Right renal pelvis (tissue), 4 donors: Measurements from ENCODE around the gene WNT3A. TPM values are rescaled to one million over a fixed set of nuclear protein-coding genes. Genes with fewer than 3 reads are reported as not detected.
A peak's percentile ranks its signal among the peaks of the same experiment; 100 is the strongest.

ENCODE experiments used
- DNase-seq, 4 donors: peaks; one replicate each; pipeline ENCODE4 v3.0.0-alpha.2; 2013; ENCODE audit warnings: low read depth in 4 of 4, low spot score in 3 of 4, missing footprints in 1 of 4
- polyA plus RNA-seq, 4 donors: library from polyadenylated mRNA; unstranded; fragments of 120-200 nt; gene quantifications; one replicate each; pipeline ENCODE4 v1.2.1, GENCODE V29; 2013; ENCODE audit not compliant: insufficient read length in 4 of 4

The WNT3A gene
- polyA plus RNA-seq, 4 donors = 0.19 to 0.49 (median 0.22) TPM

DNA sequence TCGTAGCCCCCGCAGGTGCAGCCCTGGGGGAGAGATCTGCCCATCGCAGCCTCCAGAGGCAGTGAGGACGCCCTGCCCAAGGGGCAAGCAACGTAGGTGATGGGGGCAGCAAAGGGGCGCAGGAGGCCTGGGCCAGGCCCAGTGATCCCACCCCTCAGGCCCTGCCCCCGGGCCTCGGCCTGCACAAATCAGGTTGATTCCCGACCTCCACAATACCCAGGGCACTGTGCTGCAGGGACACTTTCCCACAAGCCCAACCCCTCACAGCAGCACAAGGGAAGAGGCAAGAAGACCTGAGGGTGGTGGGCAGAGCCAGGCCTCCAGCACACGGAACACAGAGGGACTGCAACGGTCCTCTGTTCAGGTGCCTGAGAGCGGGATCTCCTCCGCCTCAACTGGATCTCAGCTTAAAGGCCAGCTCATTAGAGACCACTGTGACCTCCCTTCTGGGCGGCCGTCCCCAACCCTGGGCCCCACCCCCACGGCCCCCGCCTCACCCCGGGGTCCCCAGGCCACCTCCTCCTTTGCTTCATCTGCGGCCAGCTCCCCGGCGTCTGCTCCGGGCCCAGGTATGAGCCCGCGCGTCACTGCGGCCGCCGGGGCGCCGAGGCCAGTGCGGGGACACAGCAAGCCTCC, 74.9 kb downstream of the WNT3A start:
- DNase-seq = no peak

DNA sequence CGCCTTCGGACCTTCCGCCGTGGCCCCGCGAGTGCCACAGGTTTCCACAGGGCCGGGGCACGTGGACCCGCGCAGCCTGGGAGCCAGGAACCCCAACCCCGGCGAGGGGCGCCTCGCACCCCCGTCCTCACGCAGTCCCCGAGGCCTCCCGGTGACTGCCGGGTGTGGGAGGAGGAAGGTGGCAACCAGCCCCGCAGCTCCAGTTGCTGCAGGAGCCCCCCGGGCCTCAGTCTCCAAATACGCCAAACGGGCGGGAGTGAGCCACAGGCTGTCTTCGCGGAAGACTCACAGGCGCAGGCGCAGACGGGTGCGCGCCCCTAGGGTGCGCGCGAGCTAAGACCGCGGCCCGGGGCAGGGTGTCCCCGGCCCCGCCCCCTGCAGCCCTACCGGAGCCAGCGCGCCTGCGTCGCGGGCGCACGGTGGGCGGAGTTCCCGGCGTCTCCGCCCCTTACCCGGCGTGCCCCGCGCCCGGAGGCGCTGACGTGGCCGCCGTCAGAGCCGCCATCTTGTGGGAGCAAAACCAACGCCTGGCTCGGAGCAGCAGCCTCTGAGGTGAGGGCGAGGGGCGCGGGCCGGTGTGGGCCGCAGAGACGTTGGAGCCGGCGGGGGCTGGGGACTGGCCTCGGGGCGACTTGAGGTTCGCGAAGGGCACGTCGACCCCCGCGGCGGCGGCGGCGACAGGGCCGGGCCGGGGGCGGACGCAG, 75.6 kb downstream of the WNT3A start, which contains the start of gene ARF1:
ARF1 (plus strand) TSS at position 495 of the 704 bp plus-strand sequence. CDS start 14,407 bp downstream, outside the sequence.
- peak; percentile 91 to 93 (median 92) for DNase-seq

DNA sequence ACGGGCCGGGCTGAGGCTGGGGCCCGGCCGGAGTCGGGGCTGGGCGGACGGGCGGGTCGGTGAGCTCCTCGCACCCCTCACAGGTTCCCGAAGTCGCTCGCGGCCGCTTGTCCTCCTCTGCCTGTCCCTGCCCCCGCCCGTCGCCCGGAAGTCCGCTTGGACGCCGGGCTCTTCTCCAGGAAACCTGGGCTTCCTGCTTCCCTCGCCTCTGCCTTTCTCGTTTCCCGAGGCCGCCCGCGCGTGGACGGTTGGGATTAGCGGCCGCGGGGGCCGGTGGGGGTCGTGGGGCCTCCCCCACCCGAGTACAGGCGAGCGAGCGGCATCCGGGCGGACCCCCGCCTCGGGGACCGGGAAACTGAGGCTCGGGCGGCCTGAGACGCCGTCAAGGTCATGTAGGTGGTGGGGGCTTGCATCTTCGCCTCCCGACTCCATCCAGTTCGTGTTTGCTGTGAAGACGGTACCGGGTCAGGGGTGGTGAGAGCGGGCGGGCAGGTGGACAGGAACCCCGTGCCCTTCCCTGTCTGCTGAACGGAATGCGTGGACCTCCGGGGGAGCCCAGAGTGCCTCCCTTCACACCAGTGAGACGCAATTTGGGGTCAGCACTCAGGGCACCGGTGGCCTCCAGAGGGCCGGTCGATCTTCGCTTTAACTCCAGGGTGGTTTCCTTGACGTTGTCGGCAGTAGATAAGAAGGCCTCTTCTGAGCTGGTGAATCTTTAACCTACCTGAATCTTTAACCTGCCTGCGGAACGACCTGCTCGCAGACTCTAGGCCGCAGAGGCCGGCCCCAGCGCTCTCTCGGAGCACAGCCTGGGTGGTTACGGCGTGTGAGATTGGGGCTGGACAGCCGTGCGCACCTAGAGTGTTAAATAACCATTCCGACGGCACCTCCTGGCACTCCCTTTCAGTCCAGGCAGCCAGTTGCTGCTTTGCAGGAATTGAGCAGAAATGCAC, 76.4 kb downstream of the WNT3A start:
- DNase-seq = no peak

DNA sequence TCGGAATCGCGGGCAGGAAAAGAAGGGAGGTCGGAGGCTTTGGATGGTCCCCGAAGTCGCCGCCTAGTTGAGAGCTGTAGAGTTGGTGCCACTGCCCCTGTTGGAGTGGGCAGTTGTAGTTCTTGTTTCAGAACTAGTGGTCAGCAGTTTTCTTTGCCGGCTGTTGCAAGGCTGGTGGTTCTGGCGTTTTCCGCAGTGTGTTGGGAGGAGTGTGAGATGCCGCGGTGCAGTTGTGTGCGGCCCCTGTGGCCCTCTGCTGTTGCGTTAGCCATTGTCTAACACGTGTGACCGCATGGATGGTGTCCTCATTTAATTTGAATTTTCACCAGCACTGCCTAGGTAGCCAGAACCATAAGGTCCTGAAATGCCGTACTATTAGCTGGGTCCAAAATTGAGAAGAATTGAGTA, 77.1 kb downstream of the WNT3A start:
- DNase-seq = no peak

DNA sequence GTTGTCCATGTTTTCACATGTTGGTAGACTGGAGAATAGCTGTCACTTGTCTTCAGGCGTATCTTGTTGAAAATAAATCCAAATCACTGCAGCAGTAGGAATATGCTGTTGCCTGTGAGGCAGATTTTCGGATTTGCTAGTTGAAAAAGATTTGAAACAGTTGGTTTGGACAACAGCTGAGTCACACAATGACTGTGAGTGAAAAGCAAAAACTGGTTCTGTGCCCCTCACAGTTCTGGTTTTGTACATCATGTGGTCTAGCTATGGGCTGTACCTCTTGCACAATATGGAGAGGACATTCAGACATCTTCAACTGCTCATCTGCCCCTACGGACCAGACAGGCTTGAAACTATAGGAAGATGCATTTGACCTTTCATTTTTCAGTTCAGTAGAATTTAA, 77.5 kb downstream of the WNT3A start:
- DNase-seq = no peak

DNA sequence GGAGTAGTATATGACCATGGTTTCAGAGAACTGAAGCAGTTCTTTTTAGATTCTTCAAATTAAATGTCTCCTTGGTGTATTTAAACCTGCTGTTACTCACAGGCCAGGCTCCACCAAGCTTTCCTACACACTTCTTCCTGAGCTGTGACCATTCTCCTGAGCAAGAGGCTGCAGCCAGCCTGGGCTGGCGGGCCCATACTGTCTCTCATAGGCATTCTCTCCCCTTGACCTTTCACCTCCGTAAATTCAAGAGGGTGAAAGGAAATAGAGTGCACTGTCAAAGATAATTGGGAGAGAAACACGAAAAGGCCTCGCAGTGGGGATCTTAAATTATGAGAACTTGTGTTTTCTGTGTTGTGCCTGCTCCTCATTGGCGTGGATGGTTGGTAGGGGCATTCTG, 78.0 kb downstream of the WNT3A start:
- DNase-seq = no peak

DNA sequence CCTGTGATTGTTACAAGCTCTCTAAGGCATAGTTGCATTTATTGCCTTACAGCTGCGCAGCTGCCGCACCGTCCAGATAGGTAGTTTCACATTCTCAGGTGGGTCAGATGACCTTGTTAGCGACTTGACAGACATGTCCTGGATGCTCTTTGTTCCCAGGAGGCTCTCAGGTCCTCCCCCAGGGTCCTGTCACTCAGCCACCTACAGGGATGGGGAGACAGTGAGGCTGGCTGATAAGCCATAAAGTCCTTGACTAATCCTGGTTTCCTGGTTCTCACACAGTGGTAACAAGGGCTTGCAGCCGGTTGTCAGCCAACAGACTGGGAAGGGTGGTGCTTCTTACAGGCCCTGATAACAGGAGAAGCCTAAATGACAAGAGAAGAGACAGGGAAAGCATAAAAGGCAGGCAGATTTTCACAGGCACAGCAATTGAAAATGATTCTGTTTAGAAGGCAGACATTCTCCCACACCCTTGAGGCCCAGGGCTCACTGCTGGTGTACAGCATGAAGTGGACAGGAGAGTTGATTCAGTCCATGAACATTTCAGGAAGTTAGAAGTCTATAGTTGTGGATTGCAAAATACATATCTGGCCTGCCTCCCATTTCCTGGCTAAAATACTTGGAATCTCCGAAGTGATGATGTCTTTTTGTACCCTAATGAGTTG, 78.6 kb downstream of the WNT3A start:
- DNase-seq = no peak

DNA sequence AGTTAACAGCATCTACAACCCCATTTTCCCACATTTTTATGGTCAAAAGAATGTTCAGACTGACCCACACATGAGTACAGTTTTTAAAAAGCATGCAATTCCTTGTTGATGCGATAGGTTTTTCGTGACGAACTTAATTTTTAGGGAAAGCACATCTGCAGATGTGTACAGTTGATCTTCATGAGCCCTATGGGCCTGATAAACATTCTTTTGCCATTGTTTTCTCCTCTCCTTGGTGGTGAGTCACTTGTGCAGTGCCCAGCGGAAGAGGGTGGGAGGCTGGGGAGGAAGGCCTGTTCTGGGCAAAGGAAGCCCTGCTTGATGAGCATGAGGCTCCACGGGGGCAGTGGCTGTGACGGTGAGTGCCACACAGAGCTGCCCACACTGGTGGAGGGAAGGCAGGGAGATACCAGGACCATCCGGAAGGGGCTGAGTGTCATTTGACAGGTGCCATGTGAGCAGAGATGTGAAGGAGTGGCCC, 81.0 kb downstream of the WNT3A start:
- no peak for DNase-seq

DNA sequence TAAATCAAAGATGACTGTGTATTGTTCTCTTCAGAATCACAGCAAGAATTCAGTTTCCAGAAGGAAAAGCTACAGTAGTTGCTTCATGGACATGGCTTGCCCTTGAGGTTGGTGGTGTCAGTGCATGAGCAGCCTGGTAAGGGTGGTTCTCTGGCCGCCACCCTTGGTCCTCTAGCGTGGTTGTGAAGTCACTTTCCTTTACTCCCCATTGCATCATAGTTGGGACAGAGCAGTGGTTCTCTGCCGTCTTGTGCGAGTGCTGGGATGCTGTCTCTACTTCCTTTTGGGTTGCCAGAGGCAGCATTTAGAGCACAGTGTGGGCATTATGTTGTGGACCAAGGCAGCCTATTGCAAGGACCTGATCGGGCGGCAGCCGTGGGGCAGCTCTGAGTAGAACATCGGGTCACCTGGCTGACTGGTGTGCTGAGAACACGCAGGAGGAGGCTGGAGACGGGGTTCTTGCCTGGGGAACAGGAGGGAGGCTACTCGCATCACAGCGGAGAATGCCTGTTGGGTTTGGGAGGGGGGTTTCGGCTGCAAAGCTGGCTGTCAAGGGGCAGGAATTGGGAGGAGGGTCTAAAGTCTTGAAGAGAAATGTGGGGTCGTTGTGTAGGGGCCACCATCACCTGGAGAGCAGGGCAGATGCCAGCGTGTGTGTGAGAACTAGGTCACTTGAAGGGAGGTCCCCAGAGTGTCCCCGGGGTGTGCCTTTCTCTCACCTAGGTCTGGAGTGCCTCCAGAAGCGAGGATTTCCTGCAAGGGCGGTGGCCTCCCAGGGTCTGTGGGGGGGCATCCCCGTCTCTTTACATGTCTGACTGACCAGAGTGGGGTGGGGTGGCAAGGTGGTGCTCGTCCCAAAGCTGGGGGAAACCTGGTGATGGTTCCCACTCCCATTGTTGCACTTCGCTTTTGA, 82.0 kb downstream of the WNT3A start:
- no peak for DNase-seq

DNA sequence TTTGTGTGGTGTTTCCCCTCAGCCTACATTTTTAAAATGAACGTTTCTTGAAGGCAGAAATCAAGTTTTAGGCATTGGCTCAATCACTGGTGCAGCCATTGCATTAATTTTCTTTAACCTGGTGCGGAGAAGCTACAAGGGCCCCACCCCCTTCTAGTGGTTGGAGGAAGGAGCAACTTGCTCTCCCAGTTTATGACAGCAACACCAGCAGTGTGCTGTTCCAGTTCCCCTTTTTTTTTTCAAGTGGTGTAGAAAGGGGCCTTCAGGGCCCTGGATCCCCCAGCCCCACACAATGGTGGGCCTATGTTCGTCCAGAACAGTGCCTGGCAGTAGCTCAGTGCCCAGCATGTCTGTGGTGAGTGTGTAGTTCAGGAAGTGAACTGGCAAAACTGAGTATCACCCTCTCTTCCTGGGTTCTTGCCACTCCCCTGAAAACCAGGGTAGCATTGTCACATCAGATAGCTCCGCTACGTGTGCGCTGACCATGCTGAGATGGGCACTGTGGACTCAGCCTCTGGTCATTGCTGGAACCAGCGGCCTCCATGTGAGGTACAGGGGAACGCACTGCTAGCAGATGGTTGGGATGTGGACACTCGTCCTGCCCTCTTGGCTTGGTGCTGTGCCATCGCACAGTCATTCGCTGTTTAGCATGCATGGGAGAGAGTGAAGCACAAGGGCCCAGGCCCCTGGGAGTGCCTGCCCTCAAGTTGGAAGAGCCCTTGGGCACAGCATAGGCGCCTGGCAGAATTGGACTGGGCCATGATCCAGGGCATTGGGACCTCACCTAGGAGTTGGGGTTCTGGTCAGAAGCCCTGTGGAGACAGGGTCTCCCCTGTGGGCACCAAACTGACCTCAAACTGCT, 83.0 kb downstream of the WNT3A start:
- DNase-seq = no peak

DNA sequence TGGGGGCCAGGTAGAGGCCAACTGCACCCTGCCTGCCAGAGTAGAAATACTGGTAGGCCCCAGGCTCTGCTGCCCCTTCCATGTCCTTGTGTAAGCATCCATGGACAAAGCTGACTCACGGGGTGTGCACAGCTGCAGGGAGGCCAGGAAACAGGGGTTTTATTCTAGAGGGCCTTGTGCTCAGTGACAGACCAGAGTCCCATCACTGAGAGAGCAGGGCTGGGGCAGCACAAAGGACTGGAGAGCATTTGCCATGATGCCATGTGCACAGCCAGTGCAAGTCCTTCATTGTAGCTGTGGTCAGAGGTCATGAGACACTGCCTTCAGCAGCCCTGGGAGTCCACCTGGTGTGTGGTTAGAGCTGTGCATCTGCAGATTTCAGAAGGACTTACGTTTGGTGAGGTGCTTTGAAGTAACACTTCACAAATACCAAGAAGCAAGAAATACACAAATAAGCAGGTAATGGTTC, 83.8 kb downstream of the WNT3A start:
- DNase-seq = no peak

DNA sequence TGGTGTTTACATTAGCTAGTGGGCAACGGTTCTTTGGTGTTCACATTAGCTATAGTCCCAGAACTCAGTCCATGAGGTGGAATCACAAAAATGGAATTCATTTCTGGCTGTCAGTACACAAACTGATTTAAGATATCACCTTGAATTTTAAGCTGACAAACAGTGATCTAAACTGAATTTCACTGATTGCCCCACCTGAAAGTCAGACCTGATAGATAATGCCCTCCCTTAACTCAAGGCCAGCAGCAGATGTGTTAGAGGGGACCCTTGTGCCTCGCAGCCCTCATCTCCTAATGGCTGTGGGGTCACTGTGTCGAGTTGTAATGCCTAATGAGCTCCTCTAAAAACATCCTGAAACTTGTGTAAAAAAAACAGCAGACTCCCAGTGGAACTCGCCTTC, 84.3 kb downstream of the WNT3A start:
- DNase-seq = no peak

DNA sequence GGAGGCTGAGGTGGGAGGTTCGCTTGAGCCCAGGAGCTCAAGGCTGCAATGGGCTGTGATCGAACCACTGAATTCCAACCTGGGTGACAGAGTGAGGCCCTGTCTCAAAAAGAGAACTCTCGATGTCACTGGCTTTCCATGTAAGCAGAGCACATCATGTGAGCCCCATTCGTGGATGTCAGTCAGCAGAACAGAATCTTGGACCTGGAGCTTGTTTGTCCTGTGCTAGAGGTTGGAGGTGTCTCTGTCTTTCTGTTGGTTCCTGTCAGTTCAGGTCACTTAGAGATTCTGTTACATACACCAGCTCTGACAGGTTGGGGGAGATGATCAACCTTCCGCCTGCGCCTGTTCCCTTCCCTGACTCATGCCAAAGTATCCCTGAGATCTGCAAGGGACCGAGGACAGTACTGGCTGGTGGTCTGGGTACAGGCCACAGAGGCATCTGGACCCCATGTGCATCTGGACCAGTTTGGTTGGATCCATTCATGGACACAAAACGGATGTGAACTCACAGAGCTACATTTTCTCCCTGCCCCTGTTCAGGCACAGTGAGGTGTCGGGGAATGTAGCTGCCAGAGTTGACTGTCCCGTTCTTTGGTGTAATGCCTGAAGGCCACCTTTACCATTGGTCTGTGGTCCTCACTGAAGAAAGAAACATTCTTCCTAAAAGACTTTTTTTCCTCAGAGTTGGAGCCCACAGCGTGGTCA, 85.7 kb downstream of the WNT3A start:
- DNase-seq = no peak

DNA sequence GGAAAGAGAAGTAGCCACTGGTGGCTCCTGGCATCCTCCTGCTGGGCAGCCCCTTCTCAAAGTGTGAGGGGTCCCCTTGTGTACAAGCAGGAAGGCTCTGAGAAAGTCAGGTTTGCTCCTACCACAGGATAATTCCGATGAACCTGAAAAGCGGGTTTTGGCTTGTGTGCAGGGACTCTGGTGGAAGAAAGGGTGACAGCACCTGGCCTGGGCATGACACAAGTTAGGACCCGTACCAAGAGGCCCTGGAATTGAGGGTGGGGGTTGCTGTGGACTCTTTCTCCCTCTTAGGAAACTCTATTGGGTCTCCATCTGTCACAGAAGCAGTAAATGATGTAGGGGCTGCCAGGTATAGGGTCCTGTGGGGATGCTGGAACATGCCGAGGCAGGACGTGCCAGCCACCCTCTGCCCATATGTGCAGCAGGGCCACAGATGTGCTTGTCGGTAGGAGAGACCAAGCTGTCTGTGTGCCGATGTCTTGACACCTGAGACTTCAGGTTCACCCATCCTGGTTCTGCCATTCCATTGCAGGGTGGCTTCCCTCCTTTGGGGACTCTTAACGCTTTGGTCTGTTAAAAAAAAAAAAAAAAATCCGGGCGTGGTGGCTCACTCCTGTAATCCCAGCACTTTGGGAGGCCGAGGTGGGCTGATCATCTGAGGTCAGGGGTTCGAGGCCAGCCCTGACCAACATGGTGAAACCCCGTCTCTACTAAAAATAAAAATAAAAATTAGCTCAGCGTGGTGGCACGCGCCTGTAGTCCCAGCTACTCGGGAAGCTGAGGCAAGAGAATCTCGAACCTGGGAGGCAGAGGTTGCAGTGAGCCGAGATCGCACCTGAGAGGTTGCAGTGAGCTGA, 86.5 kb downstream of the WNT3A start:
- no peak for DNase-seq

DNA sequence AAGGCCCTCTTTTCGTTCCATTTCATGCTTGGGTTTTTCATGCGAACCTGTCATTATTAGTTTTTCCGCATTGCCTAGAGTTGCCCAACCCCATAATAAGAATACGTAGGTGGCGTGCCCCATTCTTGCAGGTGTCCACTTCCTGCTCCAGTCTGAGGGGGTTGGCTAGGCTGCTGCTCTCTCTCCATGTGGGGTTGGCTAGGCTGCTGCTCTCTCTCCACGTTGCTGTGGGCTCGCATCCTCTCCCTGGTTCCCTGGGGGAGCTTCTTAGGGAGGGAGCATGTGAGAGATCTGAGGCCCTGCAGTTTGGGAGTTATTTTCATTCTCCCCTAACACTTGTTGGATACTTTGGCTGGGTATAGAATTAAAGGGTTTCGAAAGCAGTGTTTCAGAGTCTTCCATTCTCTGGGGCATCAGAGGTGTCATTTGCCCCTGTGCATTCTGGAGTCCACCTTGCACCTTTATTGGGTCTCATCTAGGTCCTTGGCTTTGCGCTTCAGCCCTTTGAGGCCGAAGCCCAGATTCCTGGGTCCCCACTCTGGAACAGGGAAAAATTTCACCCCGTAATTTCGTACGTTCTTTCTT, 87.7 kb downstream of the WNT3A start:
- no peak for DNase-seq

DNA sequence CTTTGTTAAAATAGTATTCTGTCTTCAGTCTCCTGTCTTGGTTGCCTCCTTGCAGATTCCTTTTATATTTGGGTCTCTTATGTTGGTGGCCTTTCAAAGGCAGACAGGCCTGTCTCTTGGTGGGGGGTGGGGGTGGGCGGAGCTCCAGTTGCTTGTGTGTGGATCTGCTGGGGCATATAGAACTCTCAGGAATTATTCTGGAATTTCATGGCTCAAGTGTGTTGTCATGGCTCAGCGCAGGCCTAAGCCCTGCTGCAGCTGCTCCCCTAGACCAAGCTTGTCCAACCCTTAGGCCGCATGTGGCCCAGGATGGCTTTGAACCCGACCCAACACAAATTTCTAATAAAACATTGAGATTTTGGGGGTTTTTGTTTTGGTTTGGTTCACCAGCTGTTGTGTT, 88.4 kb downstream of the WNT3A start:
- no peak for DNase-seq

DNA sequence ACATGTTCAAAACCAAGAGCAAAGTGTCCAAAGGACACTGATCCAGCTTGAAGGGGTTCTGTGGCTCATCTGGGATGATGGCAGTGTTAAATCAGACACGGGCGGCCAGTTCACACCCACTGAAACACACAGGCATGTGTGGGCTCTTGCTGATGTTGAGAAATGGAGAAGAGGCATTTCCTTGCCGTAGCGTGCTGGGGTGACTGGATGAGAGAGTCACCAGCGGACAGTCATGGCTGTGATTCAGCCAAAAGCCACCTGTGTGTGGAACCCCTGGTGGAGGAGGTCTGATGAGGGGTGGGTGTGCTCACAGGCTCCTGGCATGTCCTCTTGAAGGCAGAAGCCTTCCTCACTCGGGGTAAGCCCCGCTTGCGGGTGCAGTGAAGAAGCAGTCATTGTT, 89.1 kb downstream of the WNT3A start:
- DNase-seq = no peak
